Amniotic stem cell (primary cell): ENCODE results near the gene ZNF786.
A peak's percentile ranks its signal among the peaks of the same experiment; 100 is the strongest.
"Not testable (repeated sequence)": the region's sequence is repeated elsewhere in the genome, so short reads cannot be mapped to it uniquely, and the experiment has no call there.

Experiments
- DNase-seq: peaks from one replicate; lab custom pipeline; 2025; lab: John Stamatoyannopoulos, UW

The ZNF786 gene

GRCh38 chr7:149090397-149091195 lies at the start of gene ZNF786:
Gene ZNF786, minus strand, starts transcription at chr7:149090718. Its CDS starts 78 bp downstream, at chr7:149090640.
- DNase-seq: peak; percentile 88

GRCh38 chr7:149136118-149136517 lies 45.6 kb upstream of the ZNF786 start:
- DNase-seq: no peak

- DNase-seq: no peak
Measured at GRCh38 chr7:149133028-149133710, 42.7 kb upstream of the ZNF786 start.

GRCh38 chr7:149130572-149131198 lies 40.2 kb upstream of the ZNF786 start:
- no peak for DNase-seq

GRCh38 chr7:149126662-149127266 lies 36.2 kb upstream of the ZNF786 start:
- no peak for DNase-seq

- DNase-seq: peak; percentile 82
Measured at GRCh38 chr7:149125863-149126661, 35.5 kb upstream of the ZNF786 start, which contains the start of gene ZNF425. Gene ZNF425, minus strand, starts transcription at chr7:149126324. Its CDS starts 111 bp downstream, at chr7:149126213.

- no peak for DNase-seq
Measured at GRCh38 chr7:149125189-149125862, 34.8 kb upstream of the ZNF786 start.

GRCh38 chr7:149109969-149110368 lies 19.5 kb upstream of the ZNF786 start:
- DNase-seq: no peak

- no peak for DNase-seq
Measured at GRCh38 chr7:149104749-149105148, 14.2 kb upstream of the ZNF786 start.

GRCh38 chr7:149104214-149104613 lies 13.7 kb upstream of the ZNF786 start:
- no peak for DNase-seq

GRCh38 chr7:149103424-149103823 lies 12.9 kb upstream of the ZNF786 start:
- DNase-seq: no peak

- no peak for DNase-seq
Measured at GRCh38 chr7:149102666-149103065, 12.1 kb upstream of the ZNF786 start.

- DNase-seq: no peak
Measured at GRCh38 chr7:149100821-149101220, 10.3 kb upstream of the ZNF786 start.

GRCh38 chr7:149099058-149099457 lies 8.5 kb upstream of the ZNF786 start:
- DNase-seq: no peak

- DNase-seq: no peak
Measured at GRCh38 chr7:149097088-149097487, 6.6 kb upstream of the ZNF786 start.

GRCh38 chr7:149093228-149093627 lies 2.7 kb upstream of the ZNF786 start:
- DNase-seq: no peak

- DNase-seq: not testable (repeated sequence)
Measured at GRCh38 chr7:149092244-149092643, 1.7 kb upstream of the ZNF786 start.

GRCh38 chr7:149087376-149087775 lies 3.1 kb downstream of the ZNF786 start:
- no peak for DNase-seq

- no peak for DNase-seq
Measured at GRCh38 chr7:149085866-149086265, 4.7 kb downstream of the ZNF786 start.

- no peak for DNase-seq
Measured at GRCh38 chr7:149084407-149084806, 6.1 kb downstream of the ZNF786 start.

- no peak for DNase-seq
Measured at GRCh38 chr7:149081914-149082313, 8.6 kb downstream of the ZNF786 start.
